NOMO-1 (cell line): ENCODE results near the gene PRIM2.
"Not testable (repeated sequence)": the region's sequence is repeated elsewhere in the genome, so short reads cannot be mapped to it uniquely, and the experiment has no call there.

Source experiments
- DNase-seq, 2 experiments: peaks; one replicate each; lab custom pipeline; 2025; ENCODE audit not compliant: unreplicated experiment in 2 of 2; lab: John Stamatoyannopoulos, UW

The PRIM2 gene

DNA sequence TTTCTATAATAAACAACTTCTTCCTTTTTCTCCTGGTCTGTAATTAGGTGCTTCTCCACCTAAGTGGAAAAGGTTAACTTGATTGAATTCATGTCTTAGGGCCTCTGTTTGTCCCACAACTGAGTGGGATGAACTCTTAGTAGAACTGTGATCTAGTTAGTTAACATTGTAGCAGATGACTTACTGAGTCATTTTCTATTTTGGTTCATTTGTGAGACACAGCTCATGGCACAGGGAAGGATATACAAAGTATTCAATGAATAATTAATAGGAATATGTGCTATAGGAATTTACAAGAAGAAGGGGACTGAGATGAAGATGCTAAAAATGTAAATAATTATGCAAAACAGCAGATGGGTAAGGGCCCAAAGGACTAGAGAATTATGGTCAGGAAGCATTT is 124.7 kb downstream of the PRIM2 start:
- DNase-seq, result not testable (repeated sequence)

DNA sequence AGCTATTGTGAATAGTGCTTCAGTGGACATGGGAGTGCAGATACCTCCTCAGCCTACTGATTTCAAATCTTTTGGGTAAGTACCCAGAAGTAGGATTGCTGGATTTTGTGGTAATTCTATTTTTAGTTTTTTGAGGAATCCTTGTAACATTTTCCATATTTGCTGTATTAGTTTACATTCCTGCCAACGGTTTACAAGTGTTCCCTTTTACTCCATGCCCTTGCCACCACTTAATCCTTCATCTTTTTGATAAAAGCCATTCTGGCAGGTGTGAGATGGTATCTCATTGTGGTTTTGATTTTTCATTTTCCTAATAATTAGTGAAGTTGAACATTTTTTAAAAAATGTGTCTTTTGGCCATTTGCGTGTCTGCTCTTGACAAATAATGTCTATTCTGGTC is 125.8 kb downstream of the PRIM2 start:
- not testable (repeated sequence) for DNase-seq

DNA sequence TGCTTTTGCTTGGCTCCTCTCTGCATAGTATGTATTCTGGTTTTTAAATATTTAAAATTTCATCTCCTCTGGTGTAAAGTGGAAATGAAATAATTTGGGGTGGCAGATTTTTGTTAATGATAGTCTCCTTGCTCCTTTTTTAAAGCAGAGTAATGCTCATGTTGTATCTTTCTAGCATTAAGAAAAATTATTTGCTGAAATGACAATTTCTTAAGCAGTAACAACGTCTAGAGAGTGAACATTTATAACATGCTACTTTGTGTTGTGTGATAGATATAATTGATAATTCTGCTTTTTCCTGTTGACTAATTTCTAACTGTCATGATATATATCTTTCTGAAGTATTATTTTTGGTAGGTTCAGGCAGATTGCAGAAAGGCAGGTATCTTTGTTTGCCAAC is 127.4 kb downstream of the PRIM2 start:
- DNase-seq, result not testable (repeated sequence)

DNA sequence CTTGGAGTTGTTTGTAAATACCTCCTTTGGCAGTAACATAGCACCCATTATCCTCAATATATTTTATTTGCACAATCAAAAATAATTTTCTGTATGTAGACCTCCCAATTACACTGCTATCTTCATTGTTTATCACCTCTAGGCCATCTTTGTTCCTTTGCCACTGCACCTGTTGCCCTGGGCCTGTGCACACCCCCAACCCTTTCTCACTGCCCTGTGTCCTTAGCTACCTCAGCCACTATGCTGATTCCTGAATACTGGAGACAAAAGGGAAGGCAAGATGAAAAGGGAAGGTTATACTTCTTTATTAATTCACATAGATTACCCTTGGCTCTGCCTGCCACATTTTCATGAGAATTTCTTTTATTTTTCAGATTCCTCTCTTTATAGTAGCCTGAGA is 127.9 kb downstream of the PRIM2 start:
- DNase-seq, result not testable (repeated sequence)

DNA sequence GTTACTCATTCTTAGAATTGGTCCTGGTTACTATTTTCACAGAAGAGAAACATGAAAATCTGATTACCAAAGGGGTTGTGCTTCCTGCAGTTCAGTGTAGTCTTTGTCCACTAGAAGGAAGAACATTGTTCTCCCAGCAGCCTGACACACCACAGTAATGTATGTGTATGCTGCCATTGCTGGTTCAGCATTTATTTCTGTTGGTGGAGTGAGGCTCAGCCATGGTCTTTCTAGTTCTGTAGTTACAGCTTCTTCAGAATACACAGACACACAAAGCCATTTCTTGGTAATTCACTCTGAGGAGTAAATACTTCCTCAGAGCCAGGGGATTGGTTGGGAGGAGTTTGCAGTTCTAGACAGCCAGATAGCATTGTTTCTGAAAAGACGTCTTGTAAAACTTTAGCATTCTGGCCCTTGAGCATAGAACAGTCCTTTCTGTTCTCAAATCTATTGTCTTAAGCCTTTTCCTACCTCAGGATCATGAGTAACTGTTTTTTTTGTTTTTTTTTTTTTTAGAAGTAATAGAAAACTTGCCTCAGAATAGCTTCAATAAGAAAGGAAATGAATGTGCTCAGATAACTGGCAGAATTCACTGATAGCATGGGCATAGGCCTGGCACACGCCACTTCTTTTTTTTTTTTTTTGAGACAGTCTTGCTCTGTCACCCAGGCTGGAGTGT is 128.5 kb downstream of the PRIM2 start:
- DNase-seq, result not testable (repeated sequence)

DNA sequence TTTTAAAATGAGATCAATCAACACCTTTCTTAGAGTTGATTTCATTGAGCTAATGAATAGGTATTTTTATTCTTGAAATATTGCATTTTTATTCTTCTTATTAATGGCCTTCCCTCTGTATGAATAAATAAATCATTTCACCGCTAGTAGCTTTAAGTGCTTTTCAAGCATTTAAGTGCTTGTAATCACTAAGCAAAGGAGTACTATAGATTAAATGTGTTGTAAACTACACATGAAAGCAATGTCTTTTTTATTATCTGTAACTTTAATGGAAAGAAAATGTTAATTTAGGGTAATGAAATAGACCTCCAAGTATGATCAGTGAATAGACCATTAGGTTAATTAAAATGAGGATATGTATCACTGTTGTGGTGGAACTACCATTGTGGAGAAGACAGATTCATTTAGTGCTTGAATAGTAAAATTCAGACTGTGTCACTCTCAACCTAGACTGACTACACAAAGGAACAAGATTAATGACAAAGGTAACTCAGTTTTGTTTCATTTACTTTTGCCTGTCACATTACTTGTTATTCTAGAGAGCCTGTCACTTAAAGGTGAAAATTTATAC is 132.2 kb downstream of the PRIM2 start:
- not testable (repeated sequence) for DNase-seq

DNA sequence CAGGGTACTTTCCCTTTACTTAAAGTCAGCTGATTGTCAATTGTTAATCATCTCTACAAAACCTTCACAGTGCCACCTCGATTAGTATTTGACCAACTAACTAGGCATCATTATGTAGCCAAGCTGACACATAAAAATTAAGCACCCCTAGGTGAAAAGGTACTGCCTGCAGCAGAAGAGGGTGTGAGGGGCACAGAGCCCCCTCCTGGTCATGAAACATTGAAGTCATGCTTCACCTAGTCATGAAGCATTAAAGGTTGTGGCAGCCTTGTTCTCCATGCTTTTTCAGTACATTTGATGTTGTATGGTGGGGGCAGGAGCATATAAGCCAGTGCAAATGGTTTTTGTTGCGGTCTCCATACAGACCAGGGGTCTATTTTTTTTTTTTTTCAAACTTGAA is 142.4 kb downstream of the PRIM2 start:
- DNase-seq, result not testable (repeated sequence)

DNA sequence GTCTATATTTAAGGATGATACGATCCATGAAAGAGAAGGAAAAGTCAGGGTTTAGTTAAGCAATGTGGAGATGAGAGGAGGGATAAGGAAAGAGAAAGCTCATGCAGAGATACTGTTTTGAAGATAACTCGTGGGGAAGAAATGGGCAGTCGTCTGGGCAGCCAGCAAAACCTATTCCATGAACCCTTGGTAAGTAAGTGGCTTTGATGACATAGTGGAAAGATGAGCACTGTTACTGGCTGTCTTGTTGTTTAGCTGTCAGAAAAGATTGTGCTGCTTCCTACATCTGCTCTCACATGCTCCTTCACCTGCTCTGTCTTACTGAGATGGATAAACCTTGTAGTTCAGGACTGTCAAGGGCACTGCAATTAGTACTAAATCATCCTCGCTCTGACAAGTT is 143.6 kb downstream of the PRIM2 start:
- not testable (repeated sequence) for DNase-seq

DNA sequence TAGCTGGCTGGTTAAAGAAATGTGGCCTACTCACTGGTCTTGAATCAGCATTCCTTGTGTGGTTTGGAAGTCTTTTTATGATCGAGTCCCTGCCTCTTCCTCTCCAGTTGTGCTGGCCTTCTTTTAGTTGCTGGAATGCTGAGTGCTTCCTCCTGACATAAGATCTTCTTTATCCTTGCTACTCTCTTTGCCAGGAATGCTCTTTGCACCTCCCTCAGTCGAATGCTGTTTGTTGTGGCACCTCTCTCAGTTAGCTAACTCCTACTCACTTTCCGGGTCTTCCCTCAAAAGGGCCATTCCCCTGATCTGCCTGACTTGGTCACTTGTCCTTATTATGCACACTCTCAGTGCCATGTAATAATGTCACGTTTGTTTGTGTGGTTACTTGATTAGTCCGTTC is 146.4 kb downstream of the PRIM2 start:
- DNase-seq, result not testable (repeated sequence)

DNA sequence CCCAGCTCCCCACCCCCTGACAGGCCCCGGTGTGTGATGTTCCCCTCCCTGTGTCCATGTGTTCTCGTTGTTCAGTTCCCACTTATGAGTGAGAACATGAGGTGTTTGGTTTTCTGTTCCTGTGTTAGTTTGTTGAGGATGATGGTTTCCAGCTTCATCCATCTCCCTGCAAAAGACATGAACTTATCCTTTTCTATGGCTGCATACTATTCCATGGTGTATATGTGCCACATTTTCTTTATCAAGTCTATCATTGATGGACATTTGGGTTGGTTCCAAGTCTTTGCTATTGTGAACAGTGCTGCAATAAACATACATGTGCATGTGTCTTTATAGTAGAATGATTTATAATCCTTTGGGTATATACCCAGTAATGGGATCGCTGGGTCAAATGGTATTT is 148.5 kb downstream of the PRIM2 start:
- not testable (repeated sequence) for DNase-seq

DNA sequence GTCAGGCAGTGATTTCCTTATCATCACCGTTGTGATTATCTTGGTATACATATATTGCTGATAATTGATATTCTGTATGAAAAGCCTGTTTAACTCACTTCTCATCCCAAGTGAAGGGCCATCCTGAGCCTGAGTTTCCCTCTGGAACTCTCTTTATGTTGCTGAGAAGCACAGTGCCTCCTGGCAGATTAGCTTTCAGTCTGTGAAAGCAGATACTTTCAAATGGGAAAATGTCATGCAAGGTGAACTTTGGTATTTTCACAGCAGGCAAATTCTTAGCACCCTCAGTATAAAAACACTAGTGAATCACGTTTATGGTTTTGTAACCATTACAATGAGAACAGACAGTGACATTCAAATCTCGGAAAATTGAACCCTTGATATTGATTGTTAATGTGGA is 151.6 kb downstream of the PRIM2 start:
- DNase-seq, result no peak

DNA sequence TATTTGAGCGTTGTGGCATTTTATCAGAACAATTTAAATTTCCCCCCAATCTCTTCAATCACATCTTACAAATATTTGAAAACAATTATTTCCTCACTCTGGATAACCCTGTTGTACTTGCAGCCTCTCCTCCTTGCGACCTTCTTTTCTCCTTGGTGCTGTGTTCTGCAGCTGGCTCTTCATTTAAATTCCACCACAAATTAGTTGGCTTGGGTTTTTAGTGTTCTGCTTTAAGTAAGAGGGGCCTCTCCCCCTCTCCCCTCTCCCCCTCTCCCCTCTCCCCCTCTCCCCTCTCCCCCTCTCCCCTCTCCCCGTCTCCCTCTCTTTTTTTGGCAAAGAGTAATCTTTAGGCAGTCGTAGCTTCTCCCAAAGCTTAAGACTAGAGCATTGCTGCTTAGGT is 152.7 kb downstream of the PRIM2 start:
- DNase-seq, result not testable (repeated sequence)

DNA sequence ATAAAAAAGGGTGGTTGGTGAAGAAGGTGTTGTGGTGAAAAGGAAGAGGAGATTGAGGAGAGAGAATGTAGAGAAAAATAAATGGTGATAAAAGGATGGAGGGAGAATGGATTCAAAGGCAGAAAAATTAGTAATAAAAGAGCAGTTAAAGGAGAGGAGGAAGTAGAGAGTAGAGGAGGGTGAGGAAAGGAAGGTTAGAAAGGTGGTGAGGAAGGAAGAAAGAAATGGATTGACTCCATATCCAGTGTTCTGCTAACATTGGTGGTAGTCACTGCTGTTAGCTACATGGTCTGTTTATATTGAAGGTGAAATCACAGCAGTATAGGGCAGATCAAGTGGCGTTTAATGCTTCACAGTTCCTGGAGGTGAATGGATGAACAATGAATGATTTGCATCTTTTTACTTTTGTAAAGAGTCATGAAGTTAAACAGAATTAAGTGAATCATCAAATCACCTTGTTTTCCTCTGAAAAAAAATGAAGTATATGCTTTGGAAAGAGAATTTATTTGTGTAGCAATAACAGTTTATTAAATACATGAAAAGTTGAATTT is 154.0 kb downstream of the PRIM2 start:
- not testable (repeated sequence) for DNase-seq

DNA sequence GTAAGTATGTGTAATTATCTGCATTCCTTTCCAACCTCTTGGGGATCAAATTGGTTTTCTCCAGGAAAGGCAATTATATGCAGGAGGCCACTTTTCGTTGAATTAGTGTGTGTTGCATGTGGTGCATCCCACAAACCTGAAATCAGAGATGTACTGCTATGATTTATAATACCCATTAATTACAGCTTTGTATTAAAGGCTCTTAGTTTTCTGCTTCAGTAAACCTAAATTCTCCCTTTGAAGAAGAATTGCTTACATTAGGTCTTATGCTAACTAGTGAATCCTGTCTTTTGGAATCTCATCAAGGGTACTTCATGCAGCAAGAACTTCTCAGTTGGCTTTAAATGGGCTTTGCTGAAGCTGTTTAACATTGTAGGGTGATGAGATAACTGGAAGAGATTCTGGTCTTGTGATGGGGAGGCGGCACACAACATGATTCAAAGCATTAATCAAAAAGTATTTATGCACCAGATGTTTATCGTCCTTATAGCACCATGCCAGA is 155.5 kb downstream of the PRIM2 start:
- not testable (repeated sequence) for DNase-seq

DNA sequence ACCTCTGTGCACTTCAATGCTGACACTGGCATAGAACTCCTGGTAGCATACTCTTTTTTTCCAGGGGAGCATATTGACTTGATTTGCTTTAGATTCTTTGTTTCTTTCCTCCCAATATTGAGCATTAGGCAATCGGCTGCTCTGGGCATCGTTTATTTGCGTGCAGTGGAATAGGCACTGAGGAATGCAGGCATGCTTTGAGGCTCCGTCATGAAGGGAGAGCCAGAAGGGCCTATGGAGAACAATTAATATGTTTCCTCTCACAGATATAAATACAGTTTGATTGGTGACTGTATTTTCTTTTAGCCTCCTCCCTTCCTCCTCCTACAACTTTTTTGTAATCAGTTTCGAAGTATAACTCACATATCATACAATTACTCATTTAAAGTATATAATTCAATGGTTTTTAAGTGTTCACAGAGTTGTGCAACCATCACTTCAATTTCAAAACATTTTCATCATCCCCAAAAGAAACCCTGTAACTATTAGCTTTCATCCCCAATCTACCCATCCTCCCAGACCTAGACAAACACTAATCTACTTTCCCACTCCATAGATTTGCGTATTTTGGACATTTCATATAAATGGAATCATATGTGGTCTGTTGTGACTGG is 157.5 kb downstream of the PRIM2 start:
- not testable (repeated sequence) for DNase-seq

DNA sequence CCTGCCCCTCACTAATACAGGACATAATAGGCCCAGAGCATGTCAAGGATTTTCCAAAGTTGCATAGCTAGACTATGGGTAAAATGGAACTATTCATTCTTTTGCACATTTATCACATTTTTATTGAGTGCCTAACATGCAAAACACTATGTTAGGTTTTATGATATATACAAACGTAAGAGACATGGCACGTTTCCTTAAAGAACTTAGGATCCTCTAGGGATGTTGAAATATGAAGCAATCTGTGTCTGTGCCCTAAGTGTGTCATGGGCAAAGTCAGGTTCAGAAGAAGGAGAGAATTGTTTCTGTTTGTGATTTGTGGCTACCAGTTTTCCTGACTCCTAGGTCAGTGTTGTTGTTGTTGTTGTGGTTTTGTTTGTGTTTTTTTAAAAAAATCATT is 158.2 kb downstream of the PRIM2 start:
- DNase-seq, result not testable (repeated sequence)

DNA sequence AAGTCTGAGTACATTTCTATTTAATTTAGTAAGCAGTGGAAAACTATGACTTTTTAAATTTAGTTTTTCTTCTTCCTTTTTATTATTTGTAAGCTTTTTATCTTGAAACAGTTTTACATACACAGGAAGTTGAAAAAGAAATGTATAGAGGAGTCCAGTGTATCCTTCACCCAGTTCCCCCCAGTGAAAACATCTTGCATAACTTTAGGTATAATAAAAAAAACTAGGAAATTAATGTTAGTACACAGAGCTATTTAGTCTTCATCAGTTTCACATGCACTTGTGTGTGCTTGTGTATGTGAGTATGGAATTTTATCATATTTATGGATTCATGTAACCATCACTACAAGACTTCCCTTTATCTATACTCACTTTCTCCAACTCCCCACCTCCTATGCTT is 162.8 kb downstream of the PRIM2 start:
- not testable (repeated sequence) for DNase-seq

DNA sequence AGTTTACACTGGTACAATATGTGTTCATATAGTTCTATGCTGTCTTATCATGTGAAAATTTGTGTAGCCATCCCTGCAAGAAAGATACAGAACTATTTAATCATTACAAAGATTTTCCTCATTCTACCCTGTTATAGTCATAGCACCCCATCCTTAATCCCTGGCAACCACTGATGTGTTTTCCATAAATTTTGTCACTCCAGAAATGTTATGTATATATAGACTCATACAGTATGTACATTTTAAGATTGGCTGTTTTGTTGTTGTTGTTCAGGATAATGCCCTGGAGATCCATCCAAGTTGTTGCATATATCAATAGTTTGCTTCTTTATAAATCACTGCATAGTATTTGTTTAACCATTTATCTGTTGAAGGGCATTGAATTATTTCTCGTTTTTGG is 163.7 kb downstream of the PRIM2 start:
- not testable (repeated sequence) for DNase-seq

DNA sequence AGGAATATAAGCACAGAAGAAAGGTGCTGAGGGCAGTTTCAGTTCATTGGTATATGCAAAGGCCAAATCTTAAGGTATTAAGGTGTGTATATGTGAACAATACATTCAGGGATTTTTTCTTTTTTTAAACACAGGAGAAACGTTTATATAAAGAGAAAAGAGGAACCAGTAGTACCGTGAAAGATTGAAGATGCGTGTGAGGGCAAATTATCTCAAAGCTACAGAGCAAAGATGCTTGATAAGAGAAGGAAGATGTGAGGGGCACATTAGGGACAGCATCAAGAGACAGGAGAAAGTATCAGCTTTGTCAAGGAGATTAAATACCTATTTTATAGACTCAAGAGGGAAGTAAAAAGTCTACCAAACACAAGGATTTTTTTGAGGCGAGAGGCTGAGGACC is 165.0 kb downstream of the PRIM2 start:
- not testable (repeated sequence) for DNase-seq

DNA sequence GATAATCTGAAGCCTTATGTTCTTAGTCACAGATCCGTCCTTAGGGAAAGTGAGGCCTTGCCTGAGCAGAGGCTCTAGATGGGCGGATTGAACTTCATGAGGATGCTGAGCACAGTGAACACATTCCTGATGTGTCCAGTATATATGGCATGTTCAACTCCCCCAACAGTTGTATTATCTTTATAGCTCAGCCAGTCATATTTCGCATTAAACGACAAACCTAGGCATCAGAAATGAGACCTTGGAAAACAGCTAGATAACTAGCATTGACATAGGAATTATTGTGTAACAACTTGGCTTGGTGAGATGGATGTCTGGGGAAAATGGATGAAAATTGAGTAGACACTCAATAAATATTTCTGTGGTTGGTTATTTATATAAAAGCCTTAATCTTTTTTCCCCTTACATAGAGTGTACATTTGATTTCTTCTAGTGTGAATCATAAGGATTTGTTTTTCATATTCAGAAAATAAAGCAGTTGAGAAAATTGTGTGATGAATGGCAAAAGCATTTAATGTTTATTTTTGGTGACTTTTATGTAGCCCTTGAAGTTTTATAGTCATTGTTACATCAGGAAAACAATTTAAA is 169.2 kb downstream of the PRIM2 start:
- DNase-seq, result not testable (repeated sequence)

DNA sequence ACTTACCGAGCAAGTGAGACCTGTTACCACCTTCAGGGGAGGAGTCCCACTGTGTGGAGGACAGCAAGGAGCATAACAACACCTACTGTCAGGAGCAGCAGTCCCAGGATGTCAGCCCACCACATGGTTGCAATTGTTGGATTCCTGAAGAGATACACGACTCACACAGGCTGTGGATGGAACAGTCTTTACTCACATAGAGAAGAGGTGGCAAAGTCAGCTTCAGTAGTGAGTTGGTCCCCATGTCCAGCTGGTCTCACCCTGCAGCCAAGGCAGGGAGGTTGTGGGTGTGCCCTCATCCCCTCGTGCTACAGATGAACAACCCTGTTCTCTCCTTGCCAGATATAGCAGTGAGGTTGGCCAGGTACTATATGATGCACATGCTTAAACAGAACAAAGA is 171.1 kb downstream of the PRIM2 start:
- not testable (repeated sequence) for DNase-seq
